Spleen (tissue), 11 donors: ENCODE data around the gene RNF152. TPM values are rescaled to one million over a fixed set of nuclear protein-coding genes. Genes with fewer than 3 reads are reported as not detected.

Experiments used
- DNase-seq: peaks from one replicate; pipeline ENCODE4 v3.0.0-alpha.2; 2020
- H3K27ac ChIP-seq, 8 donors: fragments of 200-600 bp; sonication (generic) in 7 of 8; 1 replicate in 4 of 8; 2 replicates in 4 of 8; pipeline versions ENCODE4 v1.5.0 to v1.8.0; 2016 to 2021; ENCODE audit warnings: inconsistent platforms in 4 of 8, mild to moderate bottlenecking in 4 of 8, moderate library complexity in 1 of 8
- H3K27me3 ChIP-seq, 7 donors: fragments of 200-600 bp; sonication (generic) in 6 of 7; replicated peaks in 1 of 7; 1 replicate in 4 of 7; 2 replicates in 3 of 7; pipeline versions ENCODE4 v1.5.0 to v1.8.0; 2016 to 2021; ENCODE audit warnings: inconsistent platforms in 3 of 7, mild to moderate bottlenecking in 1 of 7
- H3K36me3 ChIP-seq, 6 donors: fragments of 200-600 bp; sonication (generic) in 5 of 6; 1 replicate in 4 of 6; 2 replicates in 2 of 6; pipeline versions ENCODE4 v1.5.0 to v1.8.0; 2016 to 2021; ENCODE audit warnings: inconsistent platforms in 2 of 6
- H3K4me1 ChIP-seq, 6 donors: fragments of 200-600 bp; sonication (generic) in 5 of 6; 1 replicate in 3 of 6; 2 replicates in 3 of 6; pipeline versions ENCODE4 v1.5.0 to v1.8.0; 2016 to 2021; ENCODE audit warnings: inconsistent platforms in 3 of 6
- H3K4me3 ChIP-seq, 8 donors: fragments of 200-600 bp; sonication (generic) in 7 of 8; 1 replicate in 4 of 8; 2 replicates in 4 of 8; pipeline versions ENCODE4 v1.5.0 to v1.8.0; 2016 to 2021; ENCODE audit warnings: inconsistent platforms in 4 of 8, mild to moderate bottlenecking in 4 of 8, moderate library complexity in 2 of 8
- H3K9me3 ChIP-seq, 8 donors: fragments of 200-600 bp; sonication (generic) in 7 of 8; 1 replicate in 4 of 8; 2 replicates in 4 of 8; pipeline versions ENCODE4 v1.5.0 to v1.8.0; 2016 to 2021; ENCODE audit warnings: inconsistent platforms in 4 of 8
- POLR2A ChIP-seq, 3 donors: fragments of 450-650 bp; IDR thresholded peaks; one replicate each; pipeline ENCODE4 v1.5.1; 2017; ENCODE audit warnings: antibody characterized with exemption in 3 of 3, mild to moderate bottlenecking in 1 of 3
- POLR2AphosphoS5 ChIP-seq, 3 donors: sonication (generic); formaldehyde crosslinking; IDR thresholded peaks; one replicate each; pipeline ENCODE4 v1.5.1; 2017; ENCODE audit warnings: antibody characterized with exemption in 3 of 3
- WGBS, 5 donors: extraction: QIAGEN DNeasy Blood & Tissue Kit in 3 of 5; methylation state at CpG; one replicate each; pipeline versions ENCODE4 v1.1.5 to v1.1.7; 2013 to 2018; 5-methylcytosine and 5-hydroxymethylcytosine counted together
- intact Hi-C: fragments of 100-400 bp; cut with DNase I; formaldehyde crosslinking; loops from one replicate; pipeline ENCODE4 v1.15.0; 2023; ENCODE audit warnings: low total_unique reads
- polyA plus RNA-seq, 3 donors: library from polyadenylated mRNA; stranded (reverse); fragments of 200-250 nt; gene quantifications; one replicate each; pipeline ENCODE4 v1.2.1, GENCODE V29; 2013
- total RNA-seq, 7 donors: library from RNA; depleted of rRNA in 3 of 7; stranded (reverse); fragments of >200 nt in 3 of 7; fragmentation: NEBNext Ultra II Directional in 4 of 7; extraction: Animal tissue kit (Norgen Biotek cat#: 25700) in 4 of 7; gene quantifications; one replicate each; pipeline versions ENCODE4 v1.1.0 to v1.2.1, GENCODE V29; 2016 to 2021
- TF ChIP-seq, protein P1 (sequence below), 11 experiments: fragments of 200-600 bp in 7 of 11; fragments of 450-650 bp in 4 of 11; sonication (generic) in 4 of 11; IDR thresholded peaks in 8 of 11; conservative IDR thresholded peaks in 3 of 11; 1 replicate in 7 of 11; 2 replicates in 4 of 11; pipeline versions ENCODE4 v1.4.0 to v1.8.0; 2016 to 2021; ENCODE audit warnings: antibody characterized with exemption in 11 of 11, inconsistent platforms in 4 of 11, mild to moderate bottlenecking in 1 of 11
- donor health status: healthy with polysubstance abuse.
- donor health status: DM: no; HTN: no; CAD: no; lungs with moderate emphysema.
- donor health status: DM: no; HTN: no; CAD: no.
- donor health status: Bipolar disorder and iron deficiency.
- donor health status: healthy.
- donor health status: DM: no; HTN: no; CAD: no.
- donor health status: DM: yes; HTN: yes; CAD: no.

Gene RNF152
- total and polyA plus RNA-seq, 10 donors: 0.15 to 7.1 (median 2.2) TPM

DNA sequence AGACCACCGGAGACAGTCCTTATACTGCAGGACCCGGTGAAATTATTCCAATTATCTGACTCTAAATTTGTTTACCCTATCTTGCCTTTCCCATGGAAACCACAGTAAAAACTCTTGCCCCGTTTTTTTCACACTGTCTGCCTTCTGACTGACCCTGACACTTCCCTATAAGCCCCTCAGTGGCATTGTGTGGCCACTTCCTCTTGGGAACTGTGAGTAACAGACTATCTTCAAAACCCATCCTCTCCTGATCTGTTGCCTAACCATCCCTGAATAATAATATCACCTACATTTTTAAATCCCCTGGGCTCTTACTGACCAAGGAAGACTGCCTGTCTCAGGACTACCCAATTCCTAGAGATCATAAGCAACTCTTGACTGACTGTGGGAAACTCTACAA lies 42.6 kb upstream of the RNF152 start:
- 46 to 76% (median 57%) methylated on average over 3 of the region's 3 CpGs for WGBS, 5 donors
- TF ChIP-seq, protein P1, sequence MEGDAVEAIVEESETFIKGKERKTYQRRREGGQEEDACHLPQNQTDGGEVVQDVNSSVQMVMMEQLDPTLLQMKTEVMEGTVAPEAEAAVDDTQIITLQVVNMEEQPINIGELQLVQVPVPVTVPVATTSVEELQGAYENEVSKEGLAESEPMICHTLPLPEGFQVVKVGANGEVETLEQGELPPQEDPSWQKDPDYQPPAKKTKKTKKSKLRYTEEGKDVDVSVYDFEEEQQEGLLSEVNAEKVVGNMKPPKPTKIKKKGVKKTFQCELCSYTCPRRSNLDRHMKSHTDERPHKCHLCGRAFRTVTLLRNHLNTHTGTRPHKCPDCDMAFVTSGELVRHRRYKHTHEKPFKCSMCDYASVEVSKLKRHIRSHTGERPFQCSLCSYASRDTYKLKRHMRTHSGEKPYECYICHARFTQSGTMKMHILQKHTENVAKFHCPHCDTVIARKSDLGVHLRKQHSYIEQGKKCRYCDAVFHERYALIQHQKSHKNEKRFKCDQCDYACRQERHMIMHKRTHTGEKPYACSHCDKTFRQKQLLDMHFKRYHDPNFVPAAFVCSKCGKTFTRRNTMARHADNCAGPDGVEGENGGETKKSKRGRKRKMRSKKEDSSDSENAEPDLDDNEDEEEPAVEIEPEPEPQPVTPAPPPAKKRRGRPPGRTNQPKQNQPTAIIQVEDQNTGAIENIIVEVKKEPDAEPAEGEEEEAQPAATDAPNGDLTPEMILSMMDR (IDR thresholded peaks at IDR 0.05 in 8 of 11, conservative IDR thresholded peaks at IDR 0.05 in 3 of 11): no peak
- TF ChIP-seq POLR2A (IDR thresholded peaks at IDR 0.05) (no peak), POLR2AphosphoS5 (IDR thresholded peaks at IDR 0.05) (no peak)
- Histone ChIP-seq H3K9me3 (no peaks in the 10 kb centered on the region), H3K4me3 (no peak overlapping the region), H3K36me3 (no peaks in the 10 kb centered on the region), H3K27ac (no peak overlapping the region), H3K4me1 (no peaks in the 10 kb centered on the region), H3K27me3 (peaks cover 0 to 12% (median 0%) of the 10 kb centered on the region in 7 donors)
- no peak for DNase-seq
- intact Hi-C loops: no loop called here

DNA sequence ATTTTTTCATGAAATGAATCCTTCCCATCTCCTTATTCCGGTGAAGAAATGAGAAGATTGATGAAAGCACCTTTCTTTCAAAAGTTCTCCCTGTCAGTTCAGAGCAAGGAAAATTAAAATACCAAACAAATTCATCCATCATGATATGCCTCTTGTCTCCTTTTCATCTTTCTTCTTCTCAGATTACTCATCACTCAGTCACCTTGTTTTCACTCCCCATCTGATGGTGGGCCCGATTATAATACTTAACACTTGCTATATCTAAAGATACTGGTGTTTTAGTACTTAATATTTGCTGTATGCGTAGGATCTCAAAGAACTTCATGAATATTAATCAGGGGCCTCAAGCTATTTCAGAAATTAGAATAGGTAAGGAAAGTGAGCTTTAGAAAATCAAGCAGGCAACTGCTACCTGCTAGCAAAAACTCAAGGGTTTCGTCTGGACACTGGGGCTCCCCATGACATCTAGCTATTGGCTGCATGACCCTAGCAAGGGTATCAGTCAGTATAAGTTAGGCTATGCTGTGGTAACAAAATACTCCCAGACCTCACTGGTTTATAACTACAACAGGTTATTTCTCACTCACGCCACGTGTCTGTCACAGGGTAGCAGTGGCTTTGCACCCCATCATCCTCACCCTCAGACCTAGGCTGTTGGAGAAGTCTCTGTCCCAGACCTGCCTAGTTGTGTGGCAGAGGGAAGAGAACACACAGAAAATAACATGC lies 39.0 kb upstream of the RNF152 start:
- peaks cover 0 to 9% (median 0%) of the 10 kb centered on the region in 7 donors for H3K27me3 ChIP-seq
- 88 to 92% (median 90%) methylated on average over 6 of the region's 6 CpGs for WGBS, 5 donors
- no peak overlapping the region for H3K4me3 ChIP-seq
- intact Hi-C loops: no loop called here
- peaks cover 0 to 17% (median 6%) of the 10 kb centered on the region in 8 donors for H3K9me3 ChIP-seq
- TF ChIP-seq, protein P1 (IDR thresholded peaks at IDR 0.05 in 8 of 11, conservative IDR thresholded peaks at IDR 0.05 in 3 of 11): no peak
- TF ChIP-seq POLR2A (IDR thresholded peaks at IDR 0.05): no peak
- TF ChIP-seq POLR2AphosphoS5 (IDR thresholded peaks at IDR 0.05): no peak
- no peak overlapping the region for H3K27ac ChIP-seq
- H3K36me3 ChIP-seq: no peaks in the 10 kb centered on the region
- DNase-seq: no peak
- H3K4me1 ChIP-seq: no peaks in the 10 kb centered on the region

DNA sequence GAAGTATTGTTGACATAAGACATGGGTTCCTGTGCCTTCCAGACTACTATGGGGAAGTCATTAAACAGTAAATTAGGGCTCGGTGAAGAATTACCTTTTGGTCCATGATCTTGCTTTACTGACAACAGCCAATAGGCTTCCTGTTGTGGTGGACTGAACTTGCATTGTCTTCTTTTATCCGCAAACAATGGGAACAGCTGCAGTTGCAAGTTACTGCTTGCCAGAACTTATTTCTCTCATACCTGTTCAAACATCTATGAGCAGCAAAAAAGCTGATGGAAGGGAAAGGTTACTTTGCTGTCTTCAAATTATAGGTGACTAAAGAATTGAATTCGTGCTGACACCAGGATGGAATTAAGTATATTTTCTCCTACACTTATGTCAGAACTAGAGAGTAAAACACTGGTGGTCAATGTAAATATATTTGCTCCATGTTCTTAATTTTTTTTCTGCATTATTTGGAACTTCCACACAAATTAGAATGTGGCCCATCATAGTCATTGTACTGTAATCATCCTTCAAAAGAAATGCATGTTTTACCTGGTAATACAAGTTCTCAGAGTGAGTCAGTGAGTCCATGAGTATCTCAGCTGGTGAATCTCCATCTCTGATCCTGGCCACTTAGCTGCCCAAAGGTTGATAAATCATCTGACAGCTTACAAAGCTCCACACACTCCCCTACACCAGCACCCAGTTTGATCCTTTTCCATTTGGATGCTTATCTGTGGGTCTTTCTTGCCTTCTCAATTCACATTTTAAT lies 37.3 kb upstream of the RNF152 start:
- Histone ChIP-seq H3K36me3 (no peaks in the 10 kb centered on the region), H3K27ac (no peak overlapping the region), H3K4me1 (no peaks in the 10 kb centered on the region), H3K4me3 (no peak overlapping the region), H3K9me3 (peaks cover 0 to 17% (median 6%) of the 10 kb centered on the region in 8 donors), H3K27me3 (peaks cover 0 to 6% (median 0%) of the 10 kb centered on the region in 7 donors)
- intact Hi-C loops: no loop called here
- DNase-seq: no peak
- TF ChIP-seq POLR2A (IDR thresholded peaks at IDR 0.05) (no peak), POLR2AphosphoS5 (IDR thresholded peaks at IDR 0.05) (no peak)
- TF ChIP-seq, protein P1 (IDR thresholded peaks at IDR 0.05 in 8 of 11, conservative IDR thresholded peaks at IDR 0.05 in 3 of 11): no peak
- 62 to 84% (median 82%) methylated on average over 3 of the region's 3 CpGs for WGBS, 5 donors

DNA sequence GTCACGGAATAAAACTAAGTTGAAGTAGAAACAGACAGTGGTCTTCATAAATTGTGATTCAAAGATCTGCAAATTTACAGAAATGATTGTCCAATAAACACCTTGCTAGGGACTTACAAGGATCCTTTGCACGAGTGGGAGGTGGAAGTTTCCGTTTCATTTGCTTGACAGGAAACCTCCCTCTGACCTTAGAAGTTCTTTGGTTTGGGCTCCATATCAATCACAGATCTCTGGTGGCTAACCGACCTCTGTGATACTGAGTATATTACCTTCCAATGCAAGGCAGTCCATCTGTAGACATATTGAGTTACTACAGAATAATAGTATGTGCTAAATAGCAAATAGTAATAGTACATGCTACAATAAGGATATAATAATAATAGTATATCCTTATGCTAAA lies 33.7 kb upstream of the RNF152 start:
- WGBS, 5 donors: 55 to 64% (median 63%) methylated on average over 4 of the region's 4 CpGs
- Histone ChIP-seq H3K27me3 (no peaks in the 10 kb centered on the region), H3K9me3 (peaks cover 0 to 17% (median 6%) of the 10 kb centered on the region in 8 donors), H3K4me3 (no peak overlapping the region), H3K27ac (no peak overlapping the region), H3K36me3 (no peaks in the 10 kb centered on the region), H3K4me1 (no peaks in the 10 kb centered on the region)
- no peak for DNase-seq
- intact Hi-C loops: no loop called here
- TF ChIP-seq POLR2AphosphoS5 (IDR thresholded peaks at IDR 0.05) (no peak), POLR2A (IDR thresholded peaks at IDR 0.05) (no peak)
- TF ChIP-seq, protein P1 (IDR thresholded peaks at IDR 0.05 in 8 of 11, conservative IDR thresholded peaks at IDR 0.05 in 3 of 11): no peak
